ENCODE data around the gene MSRB1.

MSRB1 gene

DNA sequence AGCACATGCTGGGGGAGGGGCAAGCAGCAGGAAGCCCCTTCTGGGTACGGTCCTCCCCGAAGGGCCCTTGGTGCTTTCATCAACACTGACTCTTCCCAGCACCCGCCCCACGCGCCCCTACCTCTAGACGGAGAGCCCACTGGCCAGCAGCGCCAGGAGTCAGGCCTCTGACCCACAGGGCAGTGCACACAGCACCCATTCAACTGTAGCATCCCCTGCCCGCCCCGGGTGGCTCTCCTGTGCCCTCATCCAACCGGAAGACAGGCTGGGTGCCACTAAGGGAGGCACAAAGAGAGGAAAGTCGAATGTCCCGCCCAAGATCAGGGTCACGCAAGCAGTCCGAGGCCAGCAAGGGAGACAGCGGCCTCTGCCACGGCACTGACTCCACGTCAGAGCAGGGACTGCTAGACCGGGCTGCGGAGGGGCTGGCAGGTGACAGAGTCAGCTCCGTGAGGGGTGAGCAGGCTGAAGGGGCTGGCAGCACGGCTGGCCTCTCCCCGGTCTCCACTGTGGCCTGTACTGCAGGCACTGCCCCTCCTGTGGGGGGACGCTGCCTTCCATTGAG lies 9.8 kb downstream of the MSRB1 start:
- DNase-seq (no peak), ATAC-seq (ENCODE audit: insufficient read depth, low read depth) (no peak)
- Histone ChIP-seq H3K4me2 (ENCODE audit: insufficient read depth, low read length) (no peak overlapping the region), H3K79me2 (ENCODE audit: insufficient read depth, low read length) (no peaks in the 10 kb centered on the region), H2AFZ (ENCODE audit: low read depth, low read length) (no peak overlapping the region), H3K9ac (ENCODE audit: low read depth, low read length) (0 out of 2 replicates have a peak overlapping the region, but pooled peaks have one; percentile 7), H3K27ac (ENCODE audit: low read length) (no peak overlapping the region), H3K27me3 (ENCODE audit: insufficient read depth, low read length, poor library complexity) (no peaks in the 10 kb centered on the region), H3K9me3 (ENCODE audit: insufficient read depth, low read length, severe bottlenecking) (no peaks in the 10 kb centered on the region), H3K36me3 (ENCODE audit: insufficient read depth, low read length) (peaks cover 4% of the 10 kb centered on the region), H3K4me1 (ENCODE audit: insufficient read depth, low read length) (peaks cover 12% of the 10 kb centered on the region), H4K20me1 (ENCODE audit: insufficient read depth, low read length) (no peaks in the 10 kb centered on the region), H3K4me3 (ENCODE audit: low read depth in 1 of 2, low read length in 2 of 2) (no peak overlapping the region)
- no peak for TF ChIP-seq EZH2 (IDR thresholded peaks at IDR 0.05; ENCODE audit: borderline replicate concordance, low read depth, low read length, severe bottlenecking)

DNA sequence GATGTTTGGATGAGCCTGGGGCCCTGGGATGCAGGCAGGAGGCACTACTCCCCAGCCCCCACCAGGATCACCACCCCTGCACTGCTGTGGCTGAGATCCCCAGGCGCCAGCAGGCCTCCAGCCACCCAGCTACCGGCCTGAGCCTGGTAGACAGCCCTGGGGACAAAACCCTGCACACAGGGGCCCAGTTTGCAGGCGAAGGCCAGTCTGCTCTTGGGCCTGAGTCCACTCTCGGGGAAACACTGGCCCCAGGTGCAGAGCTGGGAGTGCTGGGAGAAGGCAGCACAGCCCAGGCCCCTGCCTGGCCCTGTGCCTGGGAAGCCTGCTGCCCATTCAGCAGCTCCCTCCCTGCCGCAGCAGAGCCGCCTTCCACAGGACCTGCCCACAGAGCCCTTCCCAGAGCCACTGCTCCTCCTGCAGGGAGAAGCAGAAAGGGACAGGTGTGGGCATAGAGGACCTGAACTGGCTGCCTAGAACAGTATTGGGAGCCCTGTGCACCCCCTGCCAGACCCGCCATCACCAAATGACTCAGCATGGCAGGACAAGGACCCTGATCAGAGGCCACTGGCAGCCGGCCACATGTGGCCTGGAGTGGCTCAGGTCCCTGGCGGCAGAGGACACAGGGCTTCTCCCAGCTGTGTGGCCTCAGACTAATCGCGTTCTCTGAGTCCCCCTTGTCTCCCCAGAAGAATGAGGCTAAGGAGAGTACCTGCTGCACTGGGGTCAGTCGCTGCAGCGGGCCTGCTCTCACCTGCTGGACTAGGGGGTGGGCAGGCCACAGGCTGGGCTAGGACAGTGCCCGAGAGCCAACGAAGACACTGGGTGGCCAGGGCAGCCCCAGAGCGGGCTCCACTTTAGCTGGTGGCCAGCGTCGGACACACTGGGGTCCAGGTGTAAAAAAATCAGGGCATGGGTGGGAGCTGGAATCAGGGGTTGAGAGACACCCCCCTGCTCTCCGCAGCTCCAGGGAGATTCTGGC lies 10.7 kb downstream of the MSRB1 start:
- Histone ChIP-seq H3K4me1 (ENCODE audit: insufficient read depth, low read length) (peaks cover 12% of the 10 kb centered on the region), H3K36me3 (ENCODE audit: insufficient read depth, low read length) (no peaks in the 10 kb centered on the region), H3K27me3 (ENCODE audit: insufficient read depth, low read length, poor library complexity) (no peaks in the 10 kb centered on the region), H3K4me3 (ENCODE audit: low read depth in 1 of 2, low read length in 2 of 2) (no peak overlapping the region), H3K9me3 (ENCODE audit: insufficient read depth, low read length, severe bottlenecking) (no peaks in the 10 kb centered on the region), H3K27ac (ENCODE audit: low read length) (no peak overlapping the region), H3K79me2 (ENCODE audit: insufficient read depth, low read length) (no peaks in the 10 kb centered on the region), H4K20me1 (ENCODE audit: insufficient read depth, low read length) (no peaks in the 10 kb centered on the region), H3K9ac (ENCODE audit: low read depth, low read length) (no peak overlapping the region), H3K4me2 (ENCODE audit: insufficient read depth, low read length) (no peak overlapping the region), H2AFZ (ENCODE audit: low read depth, low read length) (no peak overlapping the region)
- TF ChIP-seq, protein P1, sequence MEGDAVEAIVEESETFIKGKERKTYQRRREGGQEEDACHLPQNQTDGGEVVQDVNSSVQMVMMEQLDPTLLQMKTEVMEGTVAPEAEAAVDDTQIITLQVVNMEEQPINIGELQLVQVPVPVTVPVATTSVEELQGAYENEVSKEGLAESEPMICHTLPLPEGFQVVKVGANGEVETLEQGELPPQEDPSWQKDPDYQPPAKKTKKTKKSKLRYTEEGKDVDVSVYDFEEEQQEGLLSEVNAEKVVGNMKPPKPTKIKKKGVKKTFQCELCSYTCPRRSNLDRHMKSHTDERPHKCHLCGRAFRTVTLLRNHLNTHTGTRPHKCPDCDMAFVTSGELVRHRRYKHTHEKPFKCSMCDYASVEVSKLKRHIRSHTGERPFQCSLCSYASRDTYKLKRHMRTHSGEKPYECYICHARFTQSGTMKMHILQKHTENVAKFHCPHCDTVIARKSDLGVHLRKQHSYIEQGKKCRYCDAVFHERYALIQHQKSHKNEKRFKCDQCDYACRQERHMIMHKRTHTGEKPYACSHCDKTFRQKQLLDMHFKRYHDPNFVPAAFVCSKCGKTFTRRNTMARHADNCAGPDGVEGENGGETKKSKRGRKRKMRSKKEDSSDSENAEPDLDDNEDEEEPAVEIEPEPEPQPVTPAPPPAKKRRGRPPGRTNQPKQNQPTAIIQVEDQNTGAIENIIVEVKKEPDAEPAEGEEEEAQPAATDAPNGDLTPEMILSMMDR (IDR thresholded peaks at IDR 0.05; ENCODE audit: borderline replicate concordance, extremely low read depth, low read length, poor library complexity, severe bottlenecking): no peak
- TF ChIP-seq EZH2 (IDR thresholded peaks at IDR 0.05; ENCODE audit: borderline replicate concordance, low read depth, low read length, severe bottlenecking): no peak
- DNase-seq (no peak), ATAC-seq (ENCODE audit: insufficient read depth, low read depth) (no peak)

DNA sequence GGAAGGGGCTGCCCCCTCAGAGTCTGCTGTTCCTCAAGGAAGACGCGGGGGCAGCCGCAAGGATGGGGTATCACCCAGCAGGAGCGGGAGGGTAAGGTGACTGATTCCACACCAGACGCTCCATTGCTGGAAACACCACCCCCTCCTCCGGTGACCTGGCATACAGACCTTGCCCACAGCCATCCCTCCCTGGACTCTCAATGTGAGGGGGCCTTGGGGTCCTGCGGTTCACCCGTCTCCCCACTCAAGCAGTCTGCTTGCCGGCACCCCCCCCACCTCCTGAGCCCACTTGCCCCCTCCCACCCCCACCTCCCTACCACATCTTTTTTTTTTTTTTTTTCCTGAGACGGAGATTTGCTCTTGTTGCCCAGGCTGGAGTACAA lies 12.7 kb downstream of the MSRB1 start:
- ATAC-seq (ENCODE audit: insufficient read depth, low read depth): no peak
- H3K27me3 ChIP-seq (ENCODE audit: insufficient read depth, low read length, poor library complexity): no peaks in the 10 kb centered on the region
- TF ChIP-seq EZH2 (IDR thresholded peaks at IDR 0.05; ENCODE audit: borderline replicate concordance, low read depth, low read length, severe bottlenecking): no peak
- TF ChIP-seq, protein P1 (IDR thresholded peaks at IDR 0.05; ENCODE audit: borderline replicate concordance, extremely low read depth, low read length, poor library complexity, severe bottlenecking): no peak
- peaks cover 12% of the 10 kb centered on the region for H3K4me1 ChIP-seq (ENCODE audit: insufficient read depth, low read length)
- no peaks in the 10 kb centered on the region for H3K9me3 ChIP-seq (ENCODE audit: insufficient read depth, low read length, severe bottlenecking)
- no peaks in the 10 kb centered on the region for H4K20me1 ChIP-seq (ENCODE audit: insufficient read depth, low read length)
- H2AFZ ChIP-seq (ENCODE audit: low read depth, low read length): peak overlapping the region; percentile 95
- H3K79me2 ChIP-seq (ENCODE audit: insufficient read depth, low read length): no peaks in the 10 kb centered on the region
- H3K4me2 ChIP-seq (ENCODE audit: insufficient read depth, low read length): peak overlapping the region; percentile 63; the same call in 1 of the 2 replicates
- no peak overlapping the region for H3K27ac ChIP-seq (ENCODE audit: low read length)
- H3K4me3 ChIP-seq (ENCODE audit: low read depth in 1 of 2, low read length in 2 of 2): no peak overlapping the region
- peak overlapping the region; percentile 61 for H3K9ac ChIP-seq (ENCODE audit: low read depth, low read length)
- DNase-seq: no peak
- H3K36me3 ChIP-seq (ENCODE audit: insufficient read depth, low read length): no peaks in the 10 kb centered on the region
